Kidney (tissue), 14 donors: ENCODE data around the gene C5orf22. TPM values are rescaled to one million over a fixed set of nuclear protein-coding genes. Genes with fewer than 3 reads are reported as not detected.
"Not testable (repeated sequence)": the region's sequence is repeated elsewhere in the genome, so short reads cannot be mapped to it uniquely, and the experiment has no call there.

Experiments used
- DNase-seq, 5 donors: peaks; one replicate each; pipeline ENCODE4 v3.0.0-alpha.2; 2013 to 2020
- FAIRE-seq: peaks from 2 replicates; lab custom pipeline; 2012; peaks lifted over from hg19 to GRCh38; lab: Jason Lieb, UNC
- H3K27ac ChIP-seq, 2 donors: one replicate each; pipeline ENCODE4 v1.7.0; 2013; ENCODE audit warnings: low read depth in 2 of 2, low read length in 2 of 2, inconsistent platforms in 1 of 2
- H3K27me3 ChIP-seq: one replicate; pipeline ENCODE4 v1.7.1; 2013; ENCODE audit warnings: low read length, inconsistent platforms; ENCODE audit not compliant: control insufficient read depth, insufficient read depth
- H3K36me3 ChIP-seq, 3 donors: one replicate each; pipeline versions ENCODE4 v1.7.0 to v1.7.1; 2013; ENCODE audit warnings: low read length in 3 of 3, control low read depth in 1 of 3, inconsistent platforms in 1 of 3; ENCODE audit not compliant: insufficient read depth in 3 of 3, control insufficient read depth in 2 of 3
- H3K4me1 ChIP-seq, 3 donors: one replicate each; pipeline versions ENCODE4 v1.7.0 to v1.7.1; 2013; ENCODE audit warnings: low read length in 3 of 3, inconsistent platforms in 1 of 3, low read depth in 1 of 3; ENCODE audit not compliant: control insufficient read depth in 2 of 3, insufficient read depth in 2 of 3
- H3K4me3 ChIP-seq, 3 donors: one replicate each; pipeline versions ENCODE4 v1.7.0 to v1.8.1; 2013; ENCODE audit warnings: low read length in 3 of 3, control low read depth in 1 of 3, inconsistent platforms in 1 of 3
- H3K9ac ChIP-seq, 3 donors: one replicate each; pipeline versions ENCODE4 v1.7.0 to v1.7.1; 2013; ENCODE audit warnings: low read length in 3 of 3, control low read depth in 1 of 3, inconsistent platforms in 1 of 3
- H3K9me3 ChIP-seq, 3 donors: one replicate each; pipeline versions ENCODE4 v1.7.0 to v1.7.1; 2013; ENCODE audit warnings: low read length in 3 of 3, control low read depth in 1 of 3, inconsistent platforms in 1 of 3; ENCODE audit not compliant: control insufficient read depth in 2 of 3, insufficient read depth in 1 of 3
- CTCF ChIP-seq: IDR thresholded peaks from 3 replicates; pipeline ENCODE4 v1.5.1; 2012; ENCODE audit warnings: mild to moderate bottlenecking, moderate library complexity, borderline replicate concordance; ENCODE audit not compliant: insufficient read depth; ENCODE audit errors: extremely low read depth
- intact Hi-C: fragments of 100-400 bp; cut with DNase I; formaldehyde crosslinking; loops from one replicate; pipeline ENCODE4 v1.11.1; 2022
- polyA plus RNA-seq: library from polyadenylated mRNA; stranded (reverse); fragments of 350-450 nt; fragmentation: Illumina TruSeq; extraction: RNeasy Lipid Tissue Mini Kit (QIAGEN cat#74804); gene quantifications from one replicate; pipeline ENCODE4 v1.2.3, GENCODE V29; 2014; ENCODE audit warnings: low read depth, low replicate concordance; ENCODE audit not compliant: insufficient read depth
- total RNA-seq: library from RNA; stranded (reverse); fragmentation: NEBNext Ultra II Directional; extraction: Animal tissue kit (Norgen Biotek cat#: 25700); gene quantifications from one replicate; pipeline ENCODE4 v1.2.1, GENCODE V29; 2021
- donor health status: control.
- donor health status: control.
- donor health status: control.
- donor health status: control.
- donor health status: control.
- donor health status: DM: yes; HTN: yes; CAD: no.
- donor health status: Normal renal cell carcinoma (clear cell type).

The C5orf22 gene
- total and polyA plus RNA-seq, 2 donors from 2014 or later = 8.2 to 22.5 TPM

- intact Hi-C loops = no loop called here
Measured at GRCh38 chr5:31537851-31538250, 5.8 kb downstream of the C5orf22 start.

DNA sequence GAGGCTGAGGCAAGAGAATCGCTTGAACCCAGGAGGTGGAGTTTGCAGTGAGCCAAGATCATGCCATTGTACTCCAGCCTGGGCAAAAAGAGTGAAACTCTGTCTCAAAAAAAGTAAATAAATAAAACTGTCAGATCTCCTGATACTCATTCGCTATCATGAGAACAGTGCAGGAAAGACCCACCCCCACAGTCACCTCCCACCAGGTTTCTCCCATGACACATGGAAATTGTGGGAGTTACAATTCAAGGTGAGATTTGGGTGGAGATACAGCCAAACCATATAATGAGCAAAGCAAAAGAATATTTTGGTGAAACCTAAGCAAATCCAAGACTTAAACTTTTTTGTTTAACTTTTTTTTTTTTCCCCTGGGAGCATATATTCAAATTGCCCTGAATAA lies 17.0 kb downstream of the C5orf22 start:
- H3K4me1 ChIP-seq, H3K27ac ChIP-seq, H3K9ac ChIP-seq, H3K9me3 ChIP-seq, intact Hi-C loops, H3K4me3 ChIP-seq, H3K27me3 ChIP-seq, DNase-seq, FAIRE-seq: not testable (repeated sequence)
- peaks cover 0 to 24% (median 9%) of the 10 kb centered on the region in 3 donors for H3K36me3 ChIP-seq

More at GRCh38 chr5:31537851-31538250, 5.8 kb downstream of the C5orf22 start:
- no peak overlapping the region for H3K27ac ChIP-seq
- peak in 1 of 5 donors; percentile 35 for DNase-seq
- TF ChIP-seq CTCF = no peak
- H3K36me3 ChIP-seq = peaks cover 3 to 28% (median 16%) of the 10 kb centered on the region in 3 donors
- no peak overlapping the region for H3K9ac ChIP-seq
- FAIRE-seq = no peak
- no peaks in the 10 kb centered on the region for H3K27me3 ChIP-seq
- no peaks in the 10 kb centered on the region for H3K9me3 ChIP-seq
- no peak overlapping the region for H3K4me3 ChIP-seq
- peaks cover 0 to 8% (median 0%) of the 10 kb centered on the region in 3 donors for H3K4me1 ChIP-seq

- TF ChIP-seq CTCF = no peak
- Histone ChIP-seq H3K4me3 (no peak overlapping the region), H3K4me1 (no peaks in the 10 kb centered on the region), H3K9me3 (no peaks in the 10 kb centered on the region), H3K9ac (no peak overlapping the region), H3K36me3 (peaks cover 0 to 23% (median 9%) of the 10 kb centered on the region in 3 donors), H3K27ac (no peak overlapping the region), H3K27me3 (no peaks in the 10 kb centered on the region)
- FAIRE-seq = no peak
- DNase-seq = no peak
- intact Hi-C loops = no loop called here
Measured at GRCh38 chr5:31551878-31552277, 19.8 kb downstream of the C5orf22 start.

GRCh38 chr5:31553863-31554262 lies 21.8 kb downstream of the C5orf22 start:
- Histone ChIP-seq H3K9ac (no peak overlapping the region), H3K27ac (no peak overlapping the region), H3K9me3 (no peaks in the 10 kb centered on the region), H3K27me3 (no peaks in the 10 kb centered on the region), H3K36me3 (peaks cover 0 to 19% (median 9%) of the 10 kb centered on the region in 3 donors), H3K4me1 (no peaks in the 10 kb centered on the region), H3K4me3 (no peak overlapping the region)
- no peak for FAIRE-seq
- intact Hi-C loops = no loop called here
- no peak for TF ChIP-seq CTCF
- no peak for DNase-seq
